NCI-H1417 treated with DMSO at 0.1 percent for 48 hours (cell line): ENCODE results near the gene PPT2.
"Not testable (repeated sequence)": the region's sequence is repeated elsewhere in the genome, so short reads cannot be mapped to it uniquely, and the experiment has no call there.

Experiments used
- DNase-seq: peaks from one replicate; lab custom pipeline; 2025; lab: John Stamatoyannopoulos, UW

Gene PPT2

DNA sequence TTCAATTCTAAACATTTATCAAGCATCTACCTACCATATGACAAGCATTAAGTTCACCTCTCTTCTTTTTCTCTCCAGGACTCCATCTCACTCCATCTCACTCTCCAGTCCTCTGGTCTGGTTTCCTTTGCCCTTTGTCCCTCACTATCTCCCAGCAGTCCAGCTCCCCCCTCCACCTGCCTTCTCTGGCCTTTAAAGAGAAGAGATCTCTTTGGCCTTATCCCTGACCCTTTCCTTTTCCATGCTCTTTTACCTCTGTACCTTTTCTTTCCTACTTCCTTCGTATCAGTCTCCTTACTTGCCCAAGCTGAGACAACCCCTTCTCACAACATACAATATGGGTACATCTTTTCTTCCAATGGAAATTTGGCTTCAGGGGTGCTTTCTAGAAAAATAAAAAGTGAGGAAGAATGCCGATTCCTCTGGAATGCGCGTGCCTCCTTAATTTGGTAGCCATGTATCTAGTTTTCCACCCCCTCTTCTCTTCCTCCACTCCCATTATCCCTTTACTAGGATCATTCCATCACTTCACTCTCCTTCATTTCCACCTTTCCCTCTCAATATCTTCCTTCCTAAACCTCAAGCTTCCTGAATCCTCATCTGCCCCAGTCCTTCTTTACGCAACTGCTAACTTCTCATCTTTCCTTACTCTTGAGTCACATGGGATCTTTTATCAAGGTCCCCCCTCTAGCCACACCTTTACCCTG lies 22.7 kb downstream of the PPT2 start:
- no peak for DNase-seq

DNA sequence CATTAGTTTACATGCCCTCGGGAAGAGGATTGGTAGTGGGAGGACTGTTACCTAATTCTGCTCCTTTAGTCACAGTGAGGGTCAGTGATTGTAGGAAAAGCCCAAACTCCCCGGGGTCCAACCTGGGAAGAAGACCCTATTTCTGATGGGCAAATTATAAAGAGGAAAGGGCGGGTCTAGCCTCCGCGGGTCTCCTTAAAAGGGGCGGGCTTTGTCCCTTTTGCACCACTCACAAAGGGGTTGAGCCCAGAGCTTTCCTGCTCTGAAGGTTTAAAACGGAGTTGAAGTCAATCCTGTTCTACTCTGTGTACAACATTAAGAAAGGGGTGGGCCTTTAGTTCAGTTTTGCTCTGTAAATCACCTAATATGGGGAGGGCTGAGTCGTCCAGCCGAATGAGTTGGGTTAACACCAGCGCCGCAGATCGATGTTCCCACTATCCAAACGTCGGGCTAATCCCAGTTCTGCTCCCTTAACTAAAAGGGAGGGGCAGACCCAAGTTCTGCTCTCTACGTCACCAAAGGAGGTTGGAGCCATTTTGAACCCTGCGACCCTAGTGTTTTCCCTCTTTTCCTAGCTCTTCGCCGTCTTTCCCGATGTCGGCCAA lies 23.3 kb downstream of the PPT2 start:
- no peak for DNase-seq

DNA sequence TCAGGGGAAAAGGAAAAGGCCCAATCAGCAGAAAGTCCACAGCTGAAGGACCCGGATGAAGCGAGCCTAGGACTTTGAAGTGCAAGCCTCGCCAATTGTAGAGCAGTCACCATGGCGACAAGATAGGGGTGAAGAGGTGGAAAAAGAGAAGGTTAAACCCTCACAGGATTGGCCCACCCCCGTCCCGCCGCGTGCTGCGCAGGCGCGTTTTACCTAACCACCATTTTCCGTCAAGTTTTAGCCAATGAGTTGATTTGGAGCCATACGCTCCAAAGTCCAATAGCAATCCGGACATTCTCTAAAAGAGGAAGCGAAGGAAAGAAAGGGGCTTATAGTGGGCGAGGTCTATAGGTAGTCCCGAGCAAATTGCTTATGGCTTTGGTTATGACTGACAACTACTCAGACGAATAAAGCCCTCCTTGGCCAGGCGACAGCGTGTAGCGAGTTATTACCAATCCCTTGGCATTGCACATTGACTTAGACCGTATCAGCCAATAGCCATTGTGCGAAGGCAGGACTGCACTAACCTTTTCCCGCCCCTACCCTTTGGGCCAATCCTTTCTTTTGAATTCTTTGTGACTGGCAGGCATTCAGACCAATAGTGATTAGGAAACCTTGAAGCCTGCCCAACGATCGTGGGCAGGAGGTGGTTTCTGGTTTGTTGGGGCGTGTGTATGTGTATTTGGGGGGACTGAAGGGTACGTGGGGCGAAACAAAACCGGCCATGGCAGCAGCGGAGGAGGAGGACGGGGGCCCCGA lies 24.0 kb downstream of the PPT2 start, which contains the start of gene RNF5:
RNF5 (plus strand) TSS at position 618 of the 759 bp plus-strand sequence; CDS start at position 725, 107 bp downstream.
- peak; percentile 97 for DNase-seq

DNA sequence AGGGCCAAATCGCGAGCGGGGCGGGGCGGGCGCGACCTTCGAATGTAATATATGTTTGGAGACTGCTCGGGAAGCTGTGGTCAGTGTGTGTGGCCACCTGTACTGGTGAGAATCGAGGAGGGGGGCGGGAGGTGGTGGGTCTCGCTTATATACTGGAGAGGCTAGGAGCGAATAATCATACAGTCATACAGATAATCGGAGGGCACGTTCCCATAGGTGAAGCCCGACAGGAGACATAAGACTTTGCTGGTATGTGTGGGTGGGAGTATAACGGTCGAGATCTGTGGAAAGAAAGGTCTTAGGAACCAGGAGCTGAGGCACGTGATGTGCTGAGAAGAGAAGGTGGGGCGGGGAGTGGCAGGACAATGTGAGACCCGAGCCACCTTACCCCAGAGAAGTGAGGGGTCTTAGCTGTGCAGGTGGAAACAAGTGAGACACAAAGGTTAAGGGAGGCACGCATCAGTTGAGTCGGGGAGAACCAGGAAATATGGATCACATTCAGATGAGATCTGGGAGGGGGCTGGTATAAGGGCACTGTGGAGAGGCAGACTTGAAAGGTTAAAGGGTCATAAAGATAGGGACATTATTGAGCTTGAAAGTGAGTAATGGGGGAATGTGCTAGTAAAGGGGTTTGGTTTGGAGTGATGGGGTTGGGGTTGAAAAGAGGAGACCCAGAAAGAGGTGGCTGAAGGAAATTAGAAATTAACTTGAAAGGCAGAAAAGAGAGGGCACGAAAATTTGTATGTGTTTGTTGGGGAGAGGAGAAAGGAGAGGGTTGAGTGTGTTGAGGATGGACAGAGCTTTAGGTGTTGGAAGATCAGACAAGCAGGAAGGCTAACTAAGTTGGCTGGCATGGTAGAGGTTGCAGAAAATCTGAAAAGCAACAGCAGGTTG lies 24.9 kb downstream of the PPT2 start:
- no peak for DNase-seq

DNA sequence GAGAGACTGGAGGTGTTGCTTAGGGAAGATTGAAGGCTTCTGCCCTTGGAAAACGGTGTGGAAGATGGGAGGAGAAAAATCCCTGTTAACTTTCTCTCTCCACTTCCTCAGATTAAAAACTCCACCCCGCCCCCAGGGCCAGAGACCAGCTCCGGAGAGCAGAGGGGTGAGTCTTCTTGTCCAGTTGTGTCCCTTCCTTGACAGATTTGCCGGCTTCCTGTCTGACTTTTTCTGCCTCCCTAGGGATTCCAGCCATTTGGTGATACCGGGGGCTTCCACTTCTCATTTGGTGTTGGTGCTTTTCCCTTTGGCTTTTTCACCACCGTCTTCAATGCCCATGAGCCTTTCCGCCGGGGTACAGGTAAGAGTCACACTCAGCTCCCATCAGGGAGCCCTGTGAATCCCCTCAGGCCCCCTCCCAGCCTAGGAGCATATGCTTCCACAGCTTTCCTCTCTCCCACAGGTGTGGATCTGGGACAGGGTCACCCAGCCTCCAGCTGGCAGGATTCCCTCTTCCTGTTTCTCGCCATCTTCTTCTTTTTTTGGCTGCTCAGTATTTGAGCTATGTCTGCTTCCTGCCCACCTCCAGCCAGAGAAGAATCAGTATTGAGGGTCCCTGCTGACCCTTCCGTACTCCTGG lies 25.9 kb downstream of the PPT2 start:
- DNase-seq, result no peak

DNA sequence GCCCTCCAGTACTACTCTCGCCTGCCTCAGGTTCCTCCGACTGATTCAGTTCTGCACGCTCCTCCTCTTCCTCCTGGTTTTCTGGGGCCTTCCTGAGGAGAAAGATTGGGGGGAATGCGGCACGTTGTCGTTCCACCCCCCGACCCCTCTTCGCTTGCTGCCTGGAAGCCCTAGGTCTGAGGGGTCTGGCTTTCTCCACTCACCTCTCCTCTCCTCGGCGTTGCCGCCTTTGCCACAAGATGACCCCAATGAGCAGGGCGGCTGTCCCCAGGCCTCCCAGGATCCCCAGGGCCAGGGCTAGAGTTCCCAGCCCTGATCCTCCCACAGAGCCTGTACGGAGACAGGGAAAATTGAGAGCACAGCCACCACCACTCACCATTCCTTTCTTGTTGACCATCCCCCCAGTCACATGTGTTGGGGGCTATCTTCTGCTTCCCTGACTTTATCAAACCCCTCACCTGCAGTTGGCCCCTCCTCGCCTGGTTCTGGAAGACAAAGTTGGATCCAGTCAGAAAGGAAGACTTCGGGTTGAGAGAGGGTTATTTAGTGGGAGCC lies 27.3 kb downstream of the PPT2 start:
- no peak for DNase-seq

DNA sequence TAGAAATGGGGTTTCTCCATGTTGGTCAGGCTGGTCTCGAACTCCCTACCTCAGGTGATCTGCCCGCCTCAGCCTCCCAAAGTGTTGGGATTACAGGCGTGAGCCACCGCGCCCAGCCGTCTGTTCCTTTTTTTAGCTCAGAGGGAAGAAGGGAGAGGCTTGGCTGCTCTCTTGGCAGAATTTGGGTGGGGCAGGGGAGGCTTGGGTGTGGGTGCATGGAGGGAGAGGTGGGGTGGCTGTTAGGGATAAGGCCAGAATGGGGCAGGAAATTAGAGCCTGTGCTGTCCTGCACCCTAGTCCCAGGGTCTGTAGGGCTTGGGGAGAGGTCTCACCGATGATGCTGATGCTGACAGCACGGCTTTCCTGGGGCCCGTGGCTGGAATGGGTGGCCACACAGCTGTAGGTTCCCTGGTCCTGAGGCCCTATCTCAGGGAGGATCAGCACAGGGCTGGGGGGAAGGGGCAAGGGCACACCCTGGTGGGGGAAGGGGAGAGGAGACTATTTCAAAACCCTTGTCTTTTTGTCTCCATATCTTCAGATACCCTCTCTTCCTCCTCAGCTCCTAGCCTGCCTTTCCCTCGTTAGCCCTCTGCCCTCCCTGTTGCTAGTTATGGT lies 28.1 kb downstream of the PPT2 start:
- DNase-seq, result no peak

DNA sequence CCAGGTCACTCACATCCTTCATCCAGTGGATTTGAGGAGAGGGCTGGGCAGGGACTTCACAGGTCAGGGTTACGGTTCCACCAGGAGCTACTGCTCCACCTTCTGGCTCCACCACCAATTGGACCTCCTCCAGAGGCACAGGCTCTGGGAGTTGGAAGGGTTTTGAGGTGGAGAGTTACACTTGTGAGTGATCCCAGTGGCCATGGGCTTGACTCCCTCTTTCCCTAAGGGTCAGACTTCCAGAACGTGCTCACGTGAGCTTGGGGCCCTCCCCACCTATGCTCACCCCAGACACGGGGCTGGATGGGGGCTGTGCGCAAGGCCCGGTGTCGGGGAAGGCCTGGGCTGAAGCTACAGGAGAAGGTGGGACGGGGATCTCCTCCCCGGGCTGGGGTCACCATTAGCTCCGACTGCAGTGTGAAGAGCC lies 28.6 kb downstream of the PPT2 start:
- no peak for DNase-seq

DNA sequence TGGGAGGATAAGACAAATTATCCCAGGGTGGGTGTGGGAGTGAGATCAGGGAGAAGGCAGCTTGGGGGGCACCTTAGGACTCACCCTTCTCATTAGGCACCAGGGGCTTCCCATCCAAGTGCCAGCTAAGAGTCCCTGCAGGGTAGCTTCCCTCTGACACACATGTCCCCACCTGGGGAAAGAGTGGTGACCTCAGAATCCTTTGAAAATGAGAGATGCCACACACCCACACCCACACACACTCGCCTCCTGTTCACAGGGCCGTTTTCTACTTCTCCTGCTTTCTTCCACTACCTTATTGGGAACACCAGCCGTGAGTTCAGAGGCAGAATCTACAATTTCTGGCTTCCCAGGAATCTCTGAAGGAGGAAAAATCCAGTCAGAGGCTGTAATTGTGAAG lies 29.1 kb downstream of the PPT2 start:
- no peak for DNase-seq

DNA sequence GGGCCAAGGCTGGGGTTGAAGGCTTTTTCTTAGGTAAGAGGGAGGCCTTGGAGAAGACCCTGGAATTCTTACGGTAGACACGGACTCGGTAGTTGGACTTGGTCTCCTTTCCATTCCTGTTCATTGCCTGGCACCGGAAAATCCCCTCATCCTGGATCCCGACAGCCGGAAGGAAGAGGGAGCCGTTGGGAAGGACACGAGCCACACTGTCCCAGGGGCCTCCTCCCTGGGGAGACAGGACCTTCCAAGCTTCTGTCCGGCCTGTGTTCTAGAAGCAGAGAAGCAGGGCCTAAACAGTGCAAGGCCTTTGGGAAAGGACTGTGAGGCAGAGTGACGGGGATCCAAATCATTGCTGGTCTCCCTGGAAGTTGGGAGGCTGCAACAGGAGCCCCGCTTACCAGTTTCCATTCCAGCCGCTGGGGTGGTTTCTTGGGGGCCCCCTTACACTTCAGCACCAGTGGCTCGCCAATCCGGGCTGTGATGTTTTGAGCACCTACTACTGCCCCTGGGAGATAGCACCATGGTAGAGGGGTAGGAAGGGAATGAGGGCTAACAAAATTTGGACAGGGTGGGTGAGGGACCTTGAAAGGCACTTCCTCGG lies 29.6 kb downstream of the PPT2 start:
- no peak for DNase-seq

DNA sequence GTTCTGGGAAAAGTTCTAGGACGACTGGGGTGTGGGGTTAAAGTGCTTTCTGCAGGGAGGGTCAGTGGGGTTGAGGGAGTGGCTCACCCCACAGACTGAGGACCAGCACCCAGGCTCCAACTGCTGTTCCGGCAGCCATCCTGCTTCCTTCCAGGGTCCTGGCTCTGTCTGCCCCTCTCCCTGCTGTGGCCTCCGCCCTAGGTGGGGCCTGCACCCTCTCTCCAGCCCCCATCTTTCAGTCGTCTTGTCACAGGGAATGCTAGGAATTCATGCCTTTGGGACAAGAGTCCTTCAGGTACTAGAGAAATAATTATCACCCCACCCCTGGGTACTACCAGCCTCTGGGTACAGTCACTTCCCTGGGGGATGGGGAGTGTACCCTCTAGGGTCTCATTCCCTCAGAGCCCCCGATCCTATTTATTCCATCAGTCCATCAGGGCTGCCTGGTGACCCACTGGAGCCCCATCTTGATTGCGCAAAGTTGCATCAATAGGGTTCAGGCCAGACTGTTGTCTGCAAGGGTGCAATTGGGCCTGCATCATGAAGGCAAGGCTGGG lies 30.2 kb downstream of the PPT2 start, which contains the start of gene AGER:
AGER (minus strand) TSS at position 170 of the 557 bp plus-strand sequence; CDS start at position 139, 31 bp downstream.
- no peak for DNase-seq

DNA sequence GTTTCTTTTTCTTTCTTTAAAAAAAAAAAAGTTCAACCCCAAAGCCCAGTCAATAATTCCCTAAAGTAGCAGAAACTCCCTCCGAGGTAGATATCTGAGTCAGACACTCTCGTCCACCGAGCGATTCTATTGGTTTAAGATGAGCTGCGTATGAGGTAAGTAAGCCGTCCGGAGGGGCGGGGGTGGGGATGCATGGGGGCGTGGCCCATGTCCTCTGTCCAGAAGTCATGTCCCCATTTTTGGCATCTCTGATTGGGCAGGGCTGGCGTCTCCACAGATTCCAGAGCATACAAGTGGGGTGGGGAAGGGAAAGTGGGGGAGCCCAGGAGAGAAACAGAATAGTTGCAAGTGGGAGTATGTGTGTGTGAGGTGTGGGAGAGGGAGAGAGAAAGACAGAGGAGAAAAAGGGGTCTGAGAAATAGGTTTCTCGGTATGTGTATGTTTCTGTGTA lies 31.8 kb downstream of the PPT2 start:
- DNase-seq, result not testable (repeated sequence)

DNA sequence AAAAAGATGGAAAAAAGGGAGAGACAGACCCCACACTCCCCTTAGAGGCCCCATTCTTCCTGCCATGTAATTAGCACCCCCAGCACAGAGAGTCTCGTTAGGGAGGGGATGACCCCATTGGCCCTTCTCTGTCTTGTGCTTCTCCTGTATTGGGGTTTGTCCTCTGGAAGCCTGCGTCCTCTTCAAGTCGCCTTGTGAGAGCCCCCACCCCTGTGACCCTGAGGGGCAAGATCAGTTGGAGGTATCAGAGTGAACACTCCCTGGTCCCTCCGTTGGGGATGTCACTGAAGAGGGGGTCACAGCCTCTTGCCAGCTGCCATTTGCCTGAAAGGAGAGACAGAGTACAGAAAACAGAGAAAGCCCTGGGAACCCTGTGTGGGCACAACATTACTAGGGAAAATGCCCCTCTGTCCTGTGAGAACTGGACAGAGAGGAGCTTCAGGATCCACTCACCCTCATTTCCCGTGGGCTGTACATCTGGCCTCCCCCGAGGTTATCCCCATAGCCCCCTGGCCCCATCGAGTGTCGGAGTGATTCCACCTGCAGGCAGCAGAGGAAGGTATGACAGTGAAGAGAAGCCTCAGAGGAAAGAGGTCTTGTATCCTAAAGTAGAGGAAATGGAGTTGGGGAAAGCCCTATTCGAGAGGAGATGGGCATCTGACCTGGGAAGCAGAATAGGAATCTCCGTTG lies 32.4 kb downstream of the PPT2 start:
- not testable (repeated sequence) for DNase-seq

DNA sequence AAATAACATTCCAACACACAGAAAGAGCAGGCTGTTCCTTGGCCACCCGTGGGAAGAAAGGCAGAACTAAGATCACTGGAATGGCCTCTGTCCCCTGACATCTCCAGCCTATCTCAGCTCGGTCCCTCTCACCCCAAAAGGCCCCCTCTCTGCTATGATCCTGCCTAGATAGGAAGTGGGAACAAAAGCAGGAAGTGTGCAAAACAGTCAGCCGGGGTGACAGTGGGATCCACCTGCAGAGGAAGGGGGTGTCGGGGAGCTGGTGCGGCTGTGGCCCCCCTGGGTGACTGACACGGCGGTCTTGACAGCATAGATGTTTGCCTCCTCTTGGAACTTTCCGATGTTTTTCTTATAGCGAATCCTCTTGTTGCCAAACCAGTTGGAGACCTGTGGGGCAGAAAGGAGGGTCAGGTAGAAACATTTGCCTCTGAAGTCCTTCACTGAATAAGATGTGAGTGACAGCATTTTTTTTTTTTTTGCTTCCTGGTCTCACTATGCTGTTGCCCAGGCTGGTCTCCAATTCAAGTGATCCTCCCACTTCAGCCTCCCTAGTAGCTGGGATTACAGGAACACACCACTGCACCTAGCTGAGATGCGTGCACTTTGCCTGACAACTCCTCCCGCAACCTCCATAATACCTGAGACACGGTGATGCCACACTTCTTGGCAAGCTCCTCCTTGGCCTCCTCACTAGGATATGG lies 33.2 kb downstream of the PPT2 start:
- DNase-seq, result no peak

DNA sequence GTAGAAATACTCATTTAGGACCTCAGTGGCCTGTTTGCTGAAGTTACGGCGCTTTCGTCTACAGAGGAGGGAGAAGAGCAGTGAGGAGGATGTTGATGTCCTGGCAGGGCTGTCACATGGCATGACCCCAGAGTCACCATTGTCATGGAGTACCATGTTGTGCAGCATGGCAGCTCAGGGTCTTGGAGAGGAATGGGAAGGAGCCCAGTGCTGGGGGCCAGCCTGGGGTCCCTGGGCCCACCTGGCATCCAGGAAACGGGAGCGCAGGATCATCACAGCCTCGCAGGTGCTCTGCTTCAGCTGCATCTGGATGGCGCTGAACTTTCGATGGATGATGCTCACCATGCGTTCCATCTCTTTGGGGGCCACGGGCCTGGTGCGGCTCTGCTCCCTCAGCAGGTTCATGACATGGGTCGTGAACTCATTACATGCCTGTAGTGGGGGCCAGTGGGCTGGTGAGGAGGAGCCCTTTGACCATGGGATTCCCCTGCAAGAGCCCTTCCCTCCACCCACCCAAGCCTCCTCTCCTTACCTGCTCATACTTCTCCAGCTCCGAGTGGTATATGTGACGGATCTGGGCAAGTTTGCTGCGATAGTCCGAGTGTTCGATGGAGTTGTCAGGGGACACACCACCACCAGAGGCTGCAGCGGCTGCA lies 33.9 kb downstream of the PPT2 start:
- DNase-seq, result not testable (repeated sequence)

DNA sequence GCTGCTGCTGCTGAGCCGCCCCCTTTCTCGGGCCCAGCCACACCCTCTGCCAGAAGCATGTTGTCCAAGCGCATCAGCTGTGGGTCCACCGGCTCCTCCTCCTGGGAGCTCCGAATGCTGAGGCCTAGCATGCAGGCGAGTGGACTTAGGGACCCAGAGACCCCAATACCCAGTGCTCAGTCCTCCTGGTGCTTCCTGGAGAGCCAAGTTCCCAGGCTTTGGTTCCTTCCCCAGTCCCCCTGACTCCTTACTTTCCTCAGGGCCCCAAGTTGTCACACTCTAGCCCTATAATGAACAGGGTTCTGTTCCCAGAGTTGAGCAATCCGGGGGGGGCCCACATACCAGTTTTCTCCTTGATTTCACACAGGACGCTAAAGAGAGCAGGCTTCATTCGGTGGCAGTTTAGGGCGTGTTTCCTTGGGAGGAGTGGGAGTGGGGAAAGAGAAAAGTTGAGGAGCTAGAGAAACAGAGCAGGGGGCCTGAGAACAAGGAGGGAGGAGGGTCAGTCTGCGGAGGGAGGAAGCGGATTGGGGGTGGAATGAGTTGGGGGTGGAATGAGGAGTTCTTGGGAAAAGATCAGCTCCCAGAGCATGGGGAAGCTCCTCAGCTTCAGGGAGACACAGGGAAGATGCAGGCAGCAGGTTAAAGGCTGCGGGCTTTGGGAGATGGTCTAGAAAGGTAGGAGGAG lies 34.6 kb downstream of the PPT2 start:
- no peak for DNase-seq

DNA sequence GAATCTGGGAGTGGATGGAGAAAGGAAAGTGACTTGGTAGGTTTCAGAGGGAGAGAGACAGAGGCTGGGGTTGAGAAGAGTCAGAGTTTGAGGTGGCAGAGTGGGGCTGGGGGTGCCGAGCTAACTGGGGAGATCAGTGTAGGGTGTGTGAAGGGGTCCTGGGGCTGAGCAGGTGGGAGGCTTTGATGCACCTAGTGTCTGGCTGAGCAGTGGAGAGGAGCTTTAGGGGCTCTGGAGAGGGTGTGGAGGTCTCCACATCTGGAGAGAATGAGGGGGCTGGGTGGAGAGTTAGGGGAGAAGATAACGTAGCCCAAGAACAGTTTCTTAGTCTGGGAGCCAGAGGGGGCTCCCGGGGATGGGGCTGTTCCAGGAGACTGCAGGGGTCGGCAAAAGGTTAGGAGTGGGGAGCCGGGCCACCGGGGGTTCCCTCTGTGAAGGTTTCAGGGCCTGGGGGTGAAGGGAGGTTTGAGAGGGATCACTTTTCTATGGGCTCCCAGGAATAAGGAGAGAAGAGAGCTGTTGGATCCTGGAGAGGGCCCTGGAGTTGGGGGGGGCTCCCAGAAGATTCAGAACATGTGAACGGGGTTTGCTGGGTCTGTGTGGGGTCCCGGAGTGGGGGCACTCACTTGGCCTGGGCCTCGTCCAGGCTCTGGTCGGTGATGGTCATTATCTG lies 35.3 kb downstream of the PPT2 start:
- DNase-seq, result no peak
